Peyer's patch (tissue), 4 donors: ENCODE results near the gene MYBPC3.

Source experiments
- POLR2A ChIP-seq, 2 donors: fragments of 450-650 bp; IDR thresholded peaks; one replicate each; pipeline ENCODE4 v1.5.1; 2017; ENCODE audit warnings: antibody characterized with exemption in 2 of 2, mild to moderate bottlenecking in 2 of 2, moderate library complexity in 2 of 2
- TF ChIP-seq, protein P1 (sequence below), 6 experiments: fragments of 450-650 bp in 4 of 6; fragments of 200-600 bp in 2 of 6; sonication (generic) in 1 of 6; IDR thresholded peaks; one replicate each; pipeline ENCODE4 v1.5.1; 2017 to 2019; ENCODE audit warnings: antibody characterized with exemption in 6 of 6, mild to moderate bottlenecking in 3 of 6, moderate library complexity in 1 of 6

GRCh38 chr11:47360341-47360740 lies 7.8 kb upstream of the MYBPC3 start:
- TF ChIP-seq POLR2A (IDR thresholded peaks at IDR 0.05) = no peak
- TF ChIP-seq, protein P1, sequence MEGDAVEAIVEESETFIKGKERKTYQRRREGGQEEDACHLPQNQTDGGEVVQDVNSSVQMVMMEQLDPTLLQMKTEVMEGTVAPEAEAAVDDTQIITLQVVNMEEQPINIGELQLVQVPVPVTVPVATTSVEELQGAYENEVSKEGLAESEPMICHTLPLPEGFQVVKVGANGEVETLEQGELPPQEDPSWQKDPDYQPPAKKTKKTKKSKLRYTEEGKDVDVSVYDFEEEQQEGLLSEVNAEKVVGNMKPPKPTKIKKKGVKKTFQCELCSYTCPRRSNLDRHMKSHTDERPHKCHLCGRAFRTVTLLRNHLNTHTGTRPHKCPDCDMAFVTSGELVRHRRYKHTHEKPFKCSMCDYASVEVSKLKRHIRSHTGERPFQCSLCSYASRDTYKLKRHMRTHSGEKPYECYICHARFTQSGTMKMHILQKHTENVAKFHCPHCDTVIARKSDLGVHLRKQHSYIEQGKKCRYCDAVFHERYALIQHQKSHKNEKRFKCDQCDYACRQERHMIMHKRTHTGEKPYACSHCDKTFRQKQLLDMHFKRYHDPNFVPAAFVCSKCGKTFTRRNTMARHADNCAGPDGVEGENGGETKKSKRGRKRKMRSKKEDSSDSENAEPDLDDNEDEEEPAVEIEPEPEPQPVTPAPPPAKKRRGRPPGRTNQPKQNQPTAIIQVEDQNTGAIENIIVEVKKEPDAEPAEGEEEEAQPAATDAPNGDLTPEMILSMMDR (IDR thresholded peaks at IDR 0.05) = no peak
